Esophagus squamous epithelium (tissue), 5 donors: ENCODE measurements around the gene PRPSAP2. TPM values are rescaled to one million over a fixed set of nuclear protein-coding genes. Genes with fewer than 3 reads are reported as not detected.
A peak's percentile ranks its signal among the peaks of the same experiment; 100 is the strongest.

Source experiments
- DNase-seq: peaks from one replicate; lab custom pipeline; 2025; lab: John Stamatoyannopoulos, UW
- H3K27ac ChIP-seq, 4 donors: fragments of 200-600 bp; sonication (generic); one replicate each; pipeline ENCODE4 v1.5.1; 2016 to 2019; ENCODE audit warnings: mild to moderate bottlenecking in 1 of 4
- H3K27me3 ChIP-seq, 4 donors: fragments of 200-600 bp; sonication (generic); 1 replicate in 3 of 4; 2 replicates in 1 of 4; pipeline versions ENCODE4 v1.5.1 to v1.6.0; 2017 to 2021; ENCODE audit warnings: antibody characterized with exemption in 1 of 4
- H3K36me3 ChIP-seq, 3 donors: fragments of 200-600 bp; sonication (generic); one replicate each; pipeline ENCODE4 v1.5.1; 2016 to 2019
- H3K4me1 ChIP-seq, 3 donors: fragments of 200-600 bp; sonication (generic); one replicate each; pipeline ENCODE4 v1.5.1; 2017 to 2019
- H3K4me3 ChIP-seq, 4 donors: fragments of 200-600 bp; sonication (generic); 1 replicate in 3 of 4; 2 replicates in 1 of 4; pipeline ENCODE4 v1.5.1; 2016 to 2019; ENCODE audit warnings: mild to moderate bottlenecking in 2 of 4, moderate library complexity in 1 of 4
- H3K9me3 ChIP-seq, 3 donors: fragments of 200-600 bp; sonication (generic); one replicate each; pipeline ENCODE4 v1.5.1; 2016 to 2019
- POLR2A ChIP-seq, 4 donors: fragments of 450-650 bp; IDR thresholded peaks; one replicate each; pipeline ENCODE4 v1.6.1; 2017; ENCODE audit warnings: antibody characterized with exemption in 4 of 4, mild to moderate bottlenecking in 4 of 4, moderate library complexity in 3 of 4
- WGBS, 2 donors: methylation state at CpG; one replicate each; pipeline ENCODE4 v1.1.5; 2018; 5-methylcytosine and 5-hydroxymethylcytosine counted together
- intact Hi-C: fragments of 100-400 bp; cut with DNase I; formaldehyde crosslinking; loops from one replicate; pipeline ENCODE4 v1.15.0; 2022
- total RNA-seq, 4 donors: library from RNA; depleted of rRNA; stranded (reverse); fragments of >200 nt; gene quantifications; one replicate each; pipeline ENCODE4 v1.1.0, GENCODE V29; 2016
- TF ChIP-seq, protein P1 (sequence below), 6 experiments: fragments of 450-650 bp in 4 of 6; fragments of 200-600 bp in 2 of 6; sonication (generic) in 2 of 6; IDR thresholded peaks; one replicate each; pipeline ENCODE4 v1.5.1; 2016 to 2019; ENCODE audit warnings: antibody characterized with exemption in 6 of 6, mild to moderate bottlenecking in 4 of 6, moderate library complexity in 4 of 6
- donor health status: DM: yes; HTN: yes; CAD: no.

Gene PRPSAP2
- total RNA-seq, 4 donors from 2014 or later: 26.5 to 33.2 (median 28.6) TPM

DNA sequence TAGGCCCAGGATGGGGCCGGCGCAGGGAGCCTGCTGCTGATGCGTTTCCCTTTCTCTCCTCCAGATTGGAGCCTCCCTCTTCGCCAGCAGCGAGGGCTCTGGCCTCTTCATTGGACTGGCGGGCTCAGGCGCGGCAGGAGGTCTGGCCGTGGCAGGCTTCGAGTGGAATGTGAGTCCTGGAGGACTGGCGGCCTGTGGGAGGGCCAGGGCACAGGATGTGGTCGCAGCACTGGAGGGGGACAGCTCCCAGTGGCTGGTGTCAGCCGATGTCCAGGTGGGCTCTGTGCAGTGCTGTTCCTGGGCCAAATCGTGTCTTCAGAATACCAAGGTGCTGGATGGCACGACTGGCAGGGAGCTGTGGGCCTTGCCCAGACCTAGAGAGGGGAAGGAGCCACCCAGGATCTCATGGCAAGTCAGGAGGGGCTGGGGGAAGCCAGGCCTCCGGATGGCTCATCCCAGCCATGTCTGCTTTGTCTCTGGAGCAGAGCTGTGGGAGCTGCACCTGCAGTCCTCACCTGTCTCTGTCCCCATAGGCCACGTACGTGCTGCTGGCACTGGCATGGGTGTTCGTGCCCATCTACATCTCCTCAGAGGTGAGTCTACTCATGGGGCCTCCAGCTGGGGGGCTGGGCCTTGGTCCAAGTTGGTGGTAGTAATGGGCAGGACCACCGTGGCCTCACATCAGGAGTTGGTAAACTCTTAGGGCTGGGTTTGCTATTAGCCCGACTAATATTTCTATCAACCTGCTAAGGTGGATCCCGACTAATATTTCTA, 101.3 kb downstream of the PRPSAP2 start:
- intact Hi-C loops: no loop called here
- TF ChIP-seq, protein P1, sequence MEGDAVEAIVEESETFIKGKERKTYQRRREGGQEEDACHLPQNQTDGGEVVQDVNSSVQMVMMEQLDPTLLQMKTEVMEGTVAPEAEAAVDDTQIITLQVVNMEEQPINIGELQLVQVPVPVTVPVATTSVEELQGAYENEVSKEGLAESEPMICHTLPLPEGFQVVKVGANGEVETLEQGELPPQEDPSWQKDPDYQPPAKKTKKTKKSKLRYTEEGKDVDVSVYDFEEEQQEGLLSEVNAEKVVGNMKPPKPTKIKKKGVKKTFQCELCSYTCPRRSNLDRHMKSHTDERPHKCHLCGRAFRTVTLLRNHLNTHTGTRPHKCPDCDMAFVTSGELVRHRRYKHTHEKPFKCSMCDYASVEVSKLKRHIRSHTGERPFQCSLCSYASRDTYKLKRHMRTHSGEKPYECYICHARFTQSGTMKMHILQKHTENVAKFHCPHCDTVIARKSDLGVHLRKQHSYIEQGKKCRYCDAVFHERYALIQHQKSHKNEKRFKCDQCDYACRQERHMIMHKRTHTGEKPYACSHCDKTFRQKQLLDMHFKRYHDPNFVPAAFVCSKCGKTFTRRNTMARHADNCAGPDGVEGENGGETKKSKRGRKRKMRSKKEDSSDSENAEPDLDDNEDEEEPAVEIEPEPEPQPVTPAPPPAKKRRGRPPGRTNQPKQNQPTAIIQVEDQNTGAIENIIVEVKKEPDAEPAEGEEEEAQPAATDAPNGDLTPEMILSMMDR (IDR thresholded peaks at IDR 0.05): no peak
- no peak for TF ChIP-seq POLR2A (IDR thresholded peaks at IDR 0.05)
- Histone ChIP-seq H3K27me3 (no peaks in the 10 kb centered on the region), H3K4me3 (no peak overlapping the region), H3K27ac (no peak overlapping the region), H3K9me3 (no peaks in the 10 kb centered on the region), H3K36me3 (no peaks in the 10 kb centered on the region), H3K4me1 (peaks cover 0 to 14% (median 11%) of the 10 kb centered on the region in 3 donors)
- WGBS, 2 donors: 89 to 93% methylated on average over 3 to 8 of the region's 22 CpGs
- DNase-seq: no peak

DNA sequence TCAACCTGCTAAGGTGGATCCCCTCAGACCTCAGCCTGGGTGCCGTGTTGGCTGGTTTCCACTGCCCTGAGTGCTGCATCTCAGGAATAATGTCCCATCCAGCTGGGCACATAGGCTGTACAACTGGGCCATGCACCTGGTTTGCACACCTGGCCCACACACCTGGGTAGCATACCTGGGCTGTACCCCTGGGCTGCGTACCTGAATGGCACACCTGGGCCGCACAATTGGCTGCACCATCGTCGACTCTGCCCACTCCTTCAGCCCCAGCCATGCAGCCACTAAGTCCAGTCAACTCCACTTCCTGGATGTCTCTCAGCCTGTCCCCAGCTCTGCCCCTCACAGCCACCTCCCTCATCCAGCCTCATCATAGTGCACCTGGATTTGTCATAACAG, 101.9 kb downstream of the PRPSAP2 start:
- intact Hi-C loops: no loop called here
- TF ChIP-seq, protein P1 (IDR thresholded peaks at IDR 0.05): no peak
- no peak for TF ChIP-seq POLR2A (IDR thresholded peaks at IDR 0.05)
- Histone ChIP-seq H3K36me3 (no peaks in the 10 kb centered on the region), H3K9me3 (no peaks in the 10 kb centered on the region), H3K4me1 (peaks cover 0 to 14% (median 11%) of the 10 kb centered on the region in 3 donors), H3K27me3 (no peaks in the 10 kb centered on the region), H3K4me3 (no peak overlapping the region), H3K27ac (no peak overlapping the region)
- WGBS, 2 donors: 80 to 93% methylated on average over 4 of the region's 5 CpGs
- DNase-seq: no peak

DNA sequence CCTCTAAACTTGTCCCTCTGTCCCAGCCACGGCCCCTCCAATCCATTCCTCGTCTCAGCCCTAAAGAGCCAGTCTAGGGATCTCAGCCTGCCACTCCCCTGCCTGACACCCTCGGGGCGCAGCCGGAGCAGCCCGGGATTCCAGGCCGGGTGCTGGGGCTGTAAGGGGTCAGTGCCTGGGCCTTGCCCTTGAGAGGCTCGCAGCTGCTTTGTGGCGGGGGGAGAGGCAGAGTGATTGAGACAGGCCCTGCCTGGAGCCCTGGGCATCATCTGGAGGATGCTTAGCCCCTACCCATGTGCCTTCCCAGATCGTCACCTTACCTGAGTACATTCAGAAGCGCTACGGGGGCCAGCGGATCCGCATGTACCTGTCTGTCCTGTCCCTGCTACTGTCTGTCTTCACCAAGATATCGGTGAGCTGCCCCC, 102.3 kb downstream of the PRPSAP2 start:
- TF ChIP-seq, protein P1 (IDR thresholded peaks at IDR 0.05): no peak
- intact Hi-C loops: no loop called here
- 75 to 92% methylated on average over 2 to 7 of the region's 15 CpGs for WGBS, 2 donors
- no peak overlapping the region for H3K4me3 ChIP-seq
- H3K9me3 ChIP-seq: no peaks in the 10 kb centered on the region
- no peaks in the 10 kb centered on the region for H3K27me3 ChIP-seq
- H3K36me3 ChIP-seq: no peaks in the 10 kb centered on the region
- no peak for DNase-seq
- H3K4me1 ChIP-seq: peaks cover 0 to 14% (median 11%) of the 10 kb centered on the region in 3 donors
- H3K27ac ChIP-seq: no peak overlapping the region

DNA sequence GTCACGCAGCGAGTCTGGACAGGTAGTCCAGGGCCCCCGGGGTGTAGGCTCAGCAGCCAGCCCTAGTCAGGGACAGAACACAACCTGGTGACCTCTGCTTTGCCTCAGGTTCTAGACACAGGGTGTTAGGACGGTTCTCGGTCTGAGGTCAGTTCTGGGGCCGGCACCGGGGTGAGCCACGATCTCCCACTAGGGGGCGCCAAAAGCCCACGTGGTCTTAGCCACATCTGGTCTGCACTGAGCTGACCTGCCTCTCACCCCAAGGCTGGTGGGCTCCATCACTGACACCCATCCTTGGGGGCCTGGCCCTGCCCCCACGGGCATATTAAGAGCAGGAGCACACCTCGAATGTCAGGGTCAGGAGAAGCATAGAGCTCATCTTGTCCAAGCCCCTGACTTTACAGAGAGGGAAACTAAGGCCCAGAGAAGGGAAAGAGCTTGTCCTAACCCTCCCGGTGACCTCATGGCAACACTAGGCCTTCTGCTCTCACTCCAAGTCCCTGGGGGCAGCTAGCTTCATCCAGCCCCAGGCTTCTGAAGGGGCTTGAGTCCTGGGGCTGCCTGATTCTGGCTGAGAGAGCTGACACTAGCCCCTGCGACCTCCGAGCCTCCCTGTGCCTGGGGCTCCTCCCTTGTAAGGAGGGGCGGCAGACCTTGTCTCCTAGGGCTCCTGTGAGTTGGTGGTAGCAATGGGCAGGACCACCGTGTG, 103.0 kb downstream of the PRPSAP2 start:
- H3K9me3 ChIP-seq: no peaks in the 10 kb centered on the region
- no peak for DNase-seq
- H3K36me3 ChIP-seq: no peaks in the 10 kb centered on the region
- no peaks in the 10 kb centered on the region for H3K27me3 ChIP-seq
- H3K27ac ChIP-seq: no peak overlapping the region
- intact Hi-C loops: no loop called here
- H3K4me1 ChIP-seq: peaks cover 0 to 14% (median 11%) of the 10 kb centered on the region in 3 donors
- H3K4me3 ChIP-seq: no peak overlapping the region
- TF ChIP-seq, protein P1 (IDR thresholded peaks at IDR 0.05): peak; percentile 89 to 95 (median 91)
- no peak for TF ChIP-seq POLR2A (IDR thresholded peaks at IDR 0.05)
- 43 to 50% methylated on average over 1 to 2 of the region's 17 CpGs for WGBS, 2 donors
